Transverse colon (tissue), 4 donors: ENCODE results near the gene SDK1. TPM values are rescaled to one million over a fixed set of nuclear protein-coding genes. Genes with fewer than 3 reads are reported as not detected.
A peak's percentile ranks its signal among the peaks of the same experiment; 100 is the strongest.
"Not testable (repeated sequence)": the region's sequence is repeated elsewhere in the genome, so short reads cannot be mapped to it uniquely, and the experiment has no call there.

Experiments used
- DNase-seq: peaks from one replicate; pipeline ENCODE4 v3.0.0-alpha.2; 2019
- H3K27ac ChIP-seq, 4 donors: fragments of 200-600 bp; sonication (generic); 2 replicates each; pipeline ENCODE4 v1.5.1; 2016 to 2018; ENCODE audit warnings: inconsistent platforms in 4 of 4
- H3K27me3 ChIP-seq: fragments of 200-600 bp; sonication (generic); 2 replicates; pipeline ENCODE4 v1.5.1; 2017; ENCODE audit warnings: inconsistent platforms
- H3K36me3 ChIP-seq, 4 donors: fragments of 200-600 bp; sonication (generic); 2 replicates each; pipeline ENCODE4 v1.5.1; 2017 to 2019; ENCODE audit warnings: inconsistent platforms in 4 of 4
- H3K4me1 ChIP-seq, 4 donors: fragments of 200-600 bp; sonication (generic); 2 replicates each; pipeline ENCODE4 v1.5.1; 2017 to 2020; ENCODE audit warnings: inconsistent platforms in 4 of 4
- H3K4me3 ChIP-seq, 4 donors: fragments of 200-600 bp; sonication (generic); 1 replicate in 1 of 4; 2 replicates in 3 of 4; pipeline versions ENCODE4 v1.5.1 to v1.6.1; 2017 to 2019; ENCODE audit warnings: inconsistent platforms in 4 of 4
- H3K9me3 ChIP-seq, 2 donors: fragments of 200-600 bp; sonication (generic); 2 replicates each; pipeline ENCODE4 v1.5.1; 2017 to 2019; ENCODE audit warnings: inconsistent platforms in 2 of 2
- EP300 ChIP-seq: sonication (generic); formaldehyde crosslinking; IDR thresholded peaks from one replicate; pipeline ENCODE4 v1.6.1; 2017; ENCODE audit warnings: antibody characterized with exemption, low read depth
- POLR2A ChIP-seq: fragments of 450-650 bp; IDR thresholded peaks from one replicate; pipeline ENCODE4 v1.6.1; 2016; ENCODE audit warnings: antibody characterized with exemption, mild to moderate bottlenecking, moderate library complexity
- POLR2AphosphoS5 ChIP-seq, 3 donors: sonication (generic); formaldehyde crosslinking; IDR thresholded peaks; one replicate each; pipeline ENCODE4 v1.6.1; 2016; ENCODE audit warnings: antibody characterized with exemption in 3 of 3
- WGBS, 2 donors: methylation state at CpG; one replicate each; pipeline ENCODE4 v1.1.5; 2018; ENCODE audit warnings: low coverage in 1 of 2; 5-methylcytosine and 5-hydroxymethylcytosine counted together
- in situ Hi-C, 4 donors: fragments of 200-750 bp; cut with MboI; loops; one replicate each; pipeline versions ENCODE4 v1.15.0 to v1.15.1; 2017; ENCODE audit warnings: low sequenced_read_pairs in 3 of 4, low pct_ligation_motif_present in 1 of 4, low pct_unique_long_range_greater_than_20kb in 1 of 4
- intact Hi-C: fragments of 100-400 bp; cut with DNase I; formaldehyde crosslinking; loops from one replicate; pipeline ENCODE4 v1.15.1; 2023; ENCODE audit warnings: low total_unique reads
- total RNA-seq, 4 donors: library from RNA; depleted of rRNA; stranded (reverse); fragments of >200 nt; gene quantifications; one replicate each; pipeline ENCODE4 v1.1.0, GENCODE V29; 2016
- TF ChIP-seq, protein P1 (sequence below), 5 experiments: fragments of 200-600 bp in 3 of 5; fragments of 450-650 bp in 2 of 5; sonication (generic) in 3 of 5; IDR thresholded peaks; 1 replicate in 2 of 5; 2 replicates in 3 of 5; pipeline ENCODE4 v1.5.1; 2016 to 2017; ENCODE audit warnings: antibody characterized with exemption in 5 of 5, inconsistent platforms in 3 of 5, mild to moderate bottlenecking in 2 of 5, moderate library complexity in 1 of 5

Gene SDK1
- total RNA-seq, 4 donors from 2014 or later: 4.0 to 8.6 (median 5.4) TPM

- Histone ChIP-seq H3K36me3 (no peaks in the 10 kb centered on the region), H3K4me3 (no peak overlapping the region), H3K27ac (no peak overlapping the region), H3K27me3 (no peaks in the 10 kb centered on the region), H3K4me1 (no peaks in the 10 kb centered on the region), H3K9me3 (peaks cover 0 to 6% of the 10 kb centered on the region in 2 donors)
- 94 to 96% methylated on average over 8 to 14 of the region's 14 CpGs for WGBS, 2 donors
- intact Hi-C loops (no loop called here), in situ Hi-C loops (no loop called here)
- TF ChIP-seq EP300 (no peak), POLR2A (no peak), POLR2AphosphoS5 (IDR thresholded peaks at IDR 0.05) (no peak)
- TF ChIP-seq, protein P1, sequence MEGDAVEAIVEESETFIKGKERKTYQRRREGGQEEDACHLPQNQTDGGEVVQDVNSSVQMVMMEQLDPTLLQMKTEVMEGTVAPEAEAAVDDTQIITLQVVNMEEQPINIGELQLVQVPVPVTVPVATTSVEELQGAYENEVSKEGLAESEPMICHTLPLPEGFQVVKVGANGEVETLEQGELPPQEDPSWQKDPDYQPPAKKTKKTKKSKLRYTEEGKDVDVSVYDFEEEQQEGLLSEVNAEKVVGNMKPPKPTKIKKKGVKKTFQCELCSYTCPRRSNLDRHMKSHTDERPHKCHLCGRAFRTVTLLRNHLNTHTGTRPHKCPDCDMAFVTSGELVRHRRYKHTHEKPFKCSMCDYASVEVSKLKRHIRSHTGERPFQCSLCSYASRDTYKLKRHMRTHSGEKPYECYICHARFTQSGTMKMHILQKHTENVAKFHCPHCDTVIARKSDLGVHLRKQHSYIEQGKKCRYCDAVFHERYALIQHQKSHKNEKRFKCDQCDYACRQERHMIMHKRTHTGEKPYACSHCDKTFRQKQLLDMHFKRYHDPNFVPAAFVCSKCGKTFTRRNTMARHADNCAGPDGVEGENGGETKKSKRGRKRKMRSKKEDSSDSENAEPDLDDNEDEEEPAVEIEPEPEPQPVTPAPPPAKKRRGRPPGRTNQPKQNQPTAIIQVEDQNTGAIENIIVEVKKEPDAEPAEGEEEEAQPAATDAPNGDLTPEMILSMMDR (IDR thresholded peaks at IDR 0.05): no peak
- DNase-seq: no peak
Observed at GRCh38 chr7:3937605-3938004, 636.6 kb downstream of the SDK1 start.

DNA sequence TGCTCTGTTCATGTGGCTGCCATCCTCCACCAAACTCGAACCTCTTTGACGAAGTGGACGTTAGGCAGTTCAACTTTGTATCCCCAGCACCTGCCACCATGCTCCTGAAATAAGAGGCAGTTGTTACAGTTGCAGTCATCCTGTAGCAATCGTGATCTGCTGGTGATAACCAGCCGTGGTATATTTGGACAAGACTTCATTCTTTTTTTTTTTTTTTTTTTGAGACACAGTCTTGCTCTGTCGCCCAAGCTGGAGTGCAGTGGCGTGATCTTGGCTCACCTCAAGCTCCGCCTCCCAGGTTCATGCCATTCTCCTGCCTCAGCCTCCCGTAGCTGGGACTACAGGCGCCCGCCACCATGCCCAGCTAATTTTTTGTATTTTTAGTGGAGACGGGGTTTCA, 640.7 kb downstream of the SDK1 start:
- H3K4me3 ChIP-seq, H3K27ac ChIP-seq, H3K9me3 ChIP-seq, in situ Hi-C loops, intact Hi-C loops, H3K27me3 ChIP-seq, H3K4me1 ChIP-seq, H3K36me3 ChIP-seq, DNase-seq: not testable (repeated sequence)
- WGBS, 2 donors: 86% methylated on average over 12 of the region's 12 CpGs; no CpG with 5 or more reads in 1 of the 2 donors

- H3K9me3 ChIP-seq: no peaks in the 10 kb centered on the region
- H3K4me3 ChIP-seq: no peak overlapping the region
- intact Hi-C loops (no loop called here), in situ Hi-C loops (no loop called here)
- WGBS, 2 donors: 57 to 74% methylated on average over 2 to 4 of the region's 4 CpGs
- no peak for DNase-seq
- TF ChIP-seq, protein P1 (IDR thresholded peaks at IDR 0.05): no peak
- no peak for TF ChIP-seq EP300
- TF ChIP-seq POLR2A: no peak
- no peak for TF ChIP-seq POLR2AphosphoS5 (IDR thresholded peaks at IDR 0.05)
- H3K27me3 ChIP-seq: no peaks in the 10 kb centered on the region
- no peaks in the 10 kb centered on the region for H3K36me3 ChIP-seq
- no peaks in the 10 kb centered on the region for H3K4me1 ChIP-seq
- H3K27ac ChIP-seq: no peak overlapping the region
Observed at GRCh38 chr7:3942276-3942675, 641.2 kb downstream of the SDK1 start.

GRCh38 chr7:3942816-3943745, 642.0 kb downstream of the SDK1 start:
- in situ Hi-C loops (no loop called here), intact Hi-C loops (no loop called here)
- Histone ChIP-seq H3K9me3 (no peaks in the 10 kb centered on the region), H3K4me3 (no peak overlapping the region), H3K27ac (no peak overlapping the region), H3K4me1 (no peaks in the 10 kb centered on the region), H3K27me3 (no peaks in the 10 kb centered on the region), H3K36me3 (no peaks in the 10 kb centered on the region)
- peak; percentile 50 for DNase-seq
- 69 to 83% methylated on average over 21 to 29 of the region's 30 CpGs for WGBS, 2 donors
- TF ChIP-seq POLR2AphosphoS5 (IDR thresholded peaks at IDR 0.05) (no peak), POLR2A (no peak), EP300 (no peak)
- TF ChIP-seq, protein P1 (IDR thresholded peaks at IDR 0.05): no peak
